Effector memory CD4-positive, alpha-beta T cell (primary cell): ENCODE results near the gene TRABD2A.

ENCODE experiments used
- DNase-seq, 3 donors: peaks; one replicate each; pipeline ENCODE4 v3.0.0-alpha.2; 2020
- H3K27ac ChIP-seq: 2 replicates; pipeline ENCODE4 v1.7.0; 2013; ENCODE audit warnings: mild to moderate bottlenecking, low read length, moderate library complexity; ENCODE audit not compliant: insufficient read depth, poor library complexity, severe bottlenecking
- H3K27me3 ChIP-seq: replicated peaks from 2 replicates; pipeline ENCODE4 v1.7.0; 2013; ENCODE audit warnings: mild to moderate bottlenecking, low read length; ENCODE audit not compliant: insufficient read depth, control insufficient read depth, poor library complexity, severe bottlenecking
- H3K36me3 ChIP-seq: 2 replicates; pipeline ENCODE4 v1.7.0; 2013; ENCODE audit warnings: mild to moderate bottlenecking, low read length, moderate library complexity; ENCODE audit not compliant: control insufficient read depth, insufficient read depth
- H3K4me1 ChIP-seq: 2 replicates; pipeline ENCODE4 v1.7.0; 2013; ENCODE audit warnings: low read length, mild to moderate bottlenecking; ENCODE audit not compliant: control insufficient read depth, insufficient read depth, poor library complexity, severe bottlenecking
- H3K4me3 ChIP-seq: 2 replicates; pipeline ENCODE4 v1.7.0; 2013; ENCODE audit warnings: low read length, low read depth, mild to moderate bottlenecking; ENCODE audit not compliant: insufficient read depth, poor library complexity, severe bottlenecking
- H3K9me3 ChIP-seq: 2 replicates; pipeline ENCODE4 v1.7.0; 2013; ENCODE audit warnings: mild to moderate bottlenecking, low read length, moderate library complexity; ENCODE audit not compliant: control insufficient read depth

Gene TRABD2A

DNA sequence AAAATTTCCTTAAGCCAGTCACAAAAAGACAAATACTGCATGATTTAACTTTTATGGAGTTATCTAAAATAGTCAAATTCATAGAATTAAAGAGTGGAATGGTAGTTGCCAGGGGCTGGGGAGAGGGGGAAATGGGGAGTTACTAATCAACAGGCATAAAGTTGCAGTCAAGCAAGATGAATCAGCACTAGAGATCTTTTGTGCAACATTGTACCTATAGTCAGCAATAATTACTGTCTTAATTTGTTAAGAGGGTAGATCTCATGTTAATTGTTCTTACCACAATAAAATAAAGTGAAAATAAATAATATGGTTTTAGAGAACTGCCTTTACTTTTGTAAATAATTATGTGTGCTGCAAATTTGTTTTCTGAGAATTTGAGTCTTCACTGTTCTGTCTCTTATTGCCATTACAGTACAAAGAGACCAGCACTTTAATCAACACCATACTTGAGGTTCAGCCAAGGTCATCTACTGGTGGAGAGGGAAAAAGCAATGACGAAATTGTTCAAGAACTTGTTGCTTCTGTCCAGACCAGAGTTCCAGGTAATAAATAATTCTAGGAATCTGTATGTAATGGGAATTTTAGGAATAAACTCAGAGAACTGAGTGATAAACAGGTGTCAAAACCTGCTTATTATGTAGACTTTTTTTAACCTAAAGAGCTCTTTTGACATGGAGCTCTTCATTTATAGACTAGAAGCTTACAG, 75.5 kb downstream of the TRABD2A start:
- no peak overlapping the region for H3K4me3 ChIP-seq
- H3K27me3 ChIP-seq = no peaks in the 10 kb centered on the region
- no peak for DNase-seq
- no peak overlapping the region for H3K27ac ChIP-seq
- H3K36me3 ChIP-seq = no peaks in the 10 kb centered on the region
- H3K4me1 ChIP-seq = no peaks in the 10 kb centered on the region
- no peaks in the 10 kb centered on the region for H3K9me3 ChIP-seq

DNA sequence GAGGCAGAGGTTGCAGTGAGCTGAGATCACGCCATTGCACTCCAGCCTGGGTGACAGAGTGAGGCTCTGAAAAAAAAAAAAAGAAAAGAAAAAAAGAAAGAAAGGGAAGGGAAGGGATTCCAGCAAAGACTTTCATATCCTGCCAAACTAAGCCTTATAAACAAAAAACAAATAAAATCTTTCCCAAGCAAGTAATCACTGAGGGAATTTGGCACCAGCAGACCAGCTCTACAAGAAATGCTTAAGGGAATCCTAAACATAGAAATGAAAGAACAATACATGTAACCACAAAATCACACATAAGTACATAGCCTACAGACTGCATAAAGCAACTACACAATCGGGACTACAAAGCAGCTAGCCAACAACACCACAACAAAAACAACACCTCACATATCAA, 79.1 kb downstream of the TRABD2A start:
- Histone ChIP-seq H3K36me3 (no peaks in the 10 kb centered on the region), H3K4me3 (no peak overlapping the region), H3K4me1 (no peaks in the 10 kb centered on the region)

DNA sequence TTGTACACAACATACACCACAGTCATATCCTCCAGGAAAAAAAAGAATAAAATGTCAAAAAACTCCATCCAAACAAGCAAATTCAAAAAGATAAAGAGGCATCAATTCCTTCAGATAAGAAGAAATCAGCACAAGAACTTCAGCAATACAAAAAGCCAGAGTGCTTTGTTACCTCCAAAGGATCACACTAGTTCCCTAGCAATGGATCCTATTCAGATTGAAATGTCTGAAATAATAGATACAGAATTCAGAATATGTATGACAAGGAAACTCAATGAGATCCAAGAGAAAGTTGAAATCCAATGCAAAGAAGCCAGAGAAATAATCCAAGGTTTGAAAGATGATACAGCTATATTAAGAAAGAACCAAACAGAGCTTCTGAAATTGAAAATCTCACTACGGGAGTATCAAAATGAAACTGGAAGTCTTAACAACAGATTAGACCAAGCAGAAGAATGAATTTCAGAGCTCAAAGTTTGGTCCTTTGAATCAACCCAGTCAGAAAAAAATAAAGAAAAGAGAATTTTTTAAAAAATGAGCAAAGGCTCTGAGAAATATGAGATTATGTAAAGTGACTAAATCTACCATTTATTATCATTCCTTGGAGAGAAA, 80.6 kb downstream of the TRABD2A start:
- H3K36me3 ChIP-seq = no peaks in the 10 kb centered on the region
- H3K27ac ChIP-seq = no peak overlapping the region
- H3K4me3 ChIP-seq = no peak overlapping the region
- DNase-seq = no peak
- no peaks in the 10 kb centered on the region for H3K27me3 ChIP-seq
- no peaks in the 10 kb centered on the region for H3K9me3 ChIP-seq
- H3K4me1 ChIP-seq = no peaks in the 10 kb centered on the region

More for the DNA sequence above, 79.1 kb downstream of the TRABD2A start:
- no peak for DNase-seq
- no peak overlapping the region for H3K27ac ChIP-seq
- H3K27me3 ChIP-seq = no peaks in the 10 kb centered on the region
- H3K9me3 ChIP-seq = no peaks in the 10 kb centered on the region

DNA sequence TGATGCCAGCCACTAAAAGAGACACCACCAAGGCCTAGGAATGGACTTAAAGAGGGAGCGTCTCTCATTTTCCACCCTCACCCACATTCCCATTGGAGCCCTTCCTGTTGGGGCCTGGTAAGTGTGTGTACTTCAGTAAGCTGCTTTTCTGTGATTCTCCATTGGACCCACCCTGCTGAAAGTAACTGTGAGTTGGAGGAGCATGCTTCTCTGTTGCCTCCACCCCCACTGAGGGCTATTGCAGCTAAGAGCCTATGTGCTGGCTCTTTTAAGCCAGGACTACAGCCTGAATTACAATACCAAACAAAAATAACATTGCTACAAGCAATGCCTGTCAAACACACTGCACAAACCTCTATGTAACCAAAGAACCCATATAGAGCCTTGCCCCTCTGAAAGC, 81.1 kb downstream of the TRABD2A start:
- Histone ChIP-seq H3K4me1 (no peaks in the 10 kb centered on the region), H3K36me3 (no peaks in the 10 kb centered on the region), H3K27me3 (no peaks in the 10 kb centered on the region), H3K9me3 (no peaks in the 10 kb centered on the region), H3K4me3 (no peak overlapping the region), H3K27ac (no peak overlapping the region)
- no peak for DNase-seq

DNA sequence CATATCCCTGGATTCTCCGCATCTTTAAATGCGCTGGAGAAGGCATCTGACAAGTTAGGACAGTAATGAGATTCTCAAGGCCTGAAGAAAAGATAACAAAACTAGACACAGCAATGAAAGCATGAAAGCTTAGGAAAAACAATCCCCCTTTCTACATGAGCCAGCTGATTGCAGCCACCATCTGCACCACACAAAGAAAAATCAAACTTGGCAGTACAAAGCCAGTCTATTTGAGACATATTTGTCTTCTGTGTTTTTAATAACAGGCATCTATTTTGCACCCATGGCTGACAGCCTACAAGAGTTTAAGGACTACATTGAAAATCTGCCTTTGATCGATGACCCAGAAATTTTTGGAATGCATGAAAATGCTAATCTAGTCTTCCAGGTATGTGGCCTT, 83.6 kb downstream of the TRABD2A start:
- H3K4me3 ChIP-seq = no peak overlapping the region
- no peaks in the 10 kb centered on the region for H3K27me3 ChIP-seq
- no peaks in the 10 kb centered on the region for H3K36me3 ChIP-seq
- no peaks in the 10 kb centered on the region for H3K9me3 ChIP-seq
- no peak for DNase-seq
- no peaks in the 10 kb centered on the region for H3K4me1 ChIP-seq
- H3K27ac ChIP-seq = no peak overlapping the region

DNA sequence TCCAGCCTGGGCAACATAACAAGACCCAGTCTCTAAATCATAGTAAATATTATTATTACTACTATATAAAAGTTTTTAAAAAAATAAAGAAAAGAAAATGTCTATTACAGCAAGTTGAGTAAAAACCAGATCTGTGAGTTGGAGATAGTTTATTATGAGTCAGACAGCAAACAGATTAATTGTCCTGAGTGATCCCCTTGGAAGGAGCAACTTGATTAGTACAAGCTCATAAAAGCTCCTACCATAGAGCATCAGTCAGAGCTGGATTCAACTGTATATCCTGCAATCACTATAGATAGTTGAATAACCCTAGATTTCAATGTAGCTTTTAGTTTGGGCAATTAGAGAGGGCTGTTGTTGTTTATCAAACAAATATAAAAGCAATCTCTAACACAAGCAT, 84.1 kb downstream of the TRABD2A start:
- H3K4me3 ChIP-seq = no peak overlapping the region
- H3K27me3 ChIP-seq = no peaks in the 10 kb centered on the region
- H3K4me1 ChIP-seq = no peaks in the 10 kb centered on the region
- H3K9me3 ChIP-seq = no peaks in the 10 kb centered on the region
- H3K27ac ChIP-seq = no peak overlapping the region
- H3K36me3 ChIP-seq = no peaks in the 10 kb centered on the region
- no peak for DNase-seq

DNA sequence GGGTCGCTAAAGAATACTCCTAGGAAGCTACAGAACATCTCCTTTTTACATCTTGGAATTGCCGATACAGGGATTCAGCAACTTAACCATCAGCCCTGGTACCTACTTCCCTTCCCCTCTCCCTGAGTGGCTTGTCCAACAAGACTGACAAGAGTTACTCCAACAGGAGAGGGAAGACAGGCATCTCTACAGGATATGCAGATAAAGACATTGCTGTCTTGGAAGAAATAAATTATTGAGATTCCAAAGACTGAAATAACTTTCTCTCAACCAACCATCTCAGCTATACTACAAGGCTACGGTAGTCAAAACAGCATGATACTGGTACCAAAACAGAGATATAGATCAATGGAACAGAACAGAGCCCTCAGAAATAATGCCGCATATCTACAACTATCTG, 87.2 kb downstream of the TRABD2A start:
- no peaks in the 10 kb centered on the region for H3K27me3 ChIP-seq
- H3K4me3 ChIP-seq = no peak overlapping the region
- H3K4me1 ChIP-seq = no peaks in the 10 kb centered on the region
- H3K27ac ChIP-seq = no peak overlapping the region
- no peaks in the 10 kb centered on the region for H3K36me3 ChIP-seq
- DNase-seq = no peak
- H3K9me3 ChIP-seq = no peaks in the 10 kb centered on the region

DNA sequence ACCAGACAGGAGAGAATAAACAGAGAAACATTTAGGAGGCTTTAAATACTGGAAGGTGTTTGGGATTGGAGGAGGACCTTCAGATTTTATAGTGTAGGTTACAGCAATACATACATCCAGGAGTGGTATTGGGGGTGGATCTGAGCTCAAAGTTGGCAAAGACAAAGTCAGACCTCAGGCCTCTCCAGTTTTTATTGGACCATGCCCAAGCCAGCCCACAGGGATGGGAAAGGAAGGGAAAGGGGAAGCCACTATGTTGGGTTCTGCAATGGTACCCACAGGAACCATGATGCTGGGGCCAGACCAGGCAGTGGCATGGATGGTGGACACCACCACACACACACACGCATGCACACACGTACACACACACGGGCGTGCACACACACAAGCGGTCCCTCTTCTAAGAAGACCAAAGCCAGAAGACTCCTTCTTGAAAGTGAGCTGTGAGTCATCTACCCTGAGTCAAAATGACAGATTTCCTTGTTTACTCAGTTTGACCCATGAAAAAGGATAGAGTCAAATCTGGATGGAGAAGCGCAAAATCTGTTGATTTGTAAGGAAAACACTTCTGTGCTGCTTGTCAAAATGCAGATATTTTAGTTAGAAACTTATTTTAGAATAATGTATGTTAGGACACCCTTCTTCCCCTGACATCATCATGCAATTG, 87.9 kb downstream of the TRABD2A start:
- Histone ChIP-seq H3K27ac (no peak overlapping the region), H3K4me3 (no peak overlapping the region), H3K4me1 (no peaks in the 10 kb centered on the region), H3K27me3 (no peaks in the 10 kb centered on the region), H3K36me3 (no peaks in the 10 kb centered on the region), H3K9me3 (no peaks in the 10 kb centered on the region)
- DNase-seq = no peak

DNA sequence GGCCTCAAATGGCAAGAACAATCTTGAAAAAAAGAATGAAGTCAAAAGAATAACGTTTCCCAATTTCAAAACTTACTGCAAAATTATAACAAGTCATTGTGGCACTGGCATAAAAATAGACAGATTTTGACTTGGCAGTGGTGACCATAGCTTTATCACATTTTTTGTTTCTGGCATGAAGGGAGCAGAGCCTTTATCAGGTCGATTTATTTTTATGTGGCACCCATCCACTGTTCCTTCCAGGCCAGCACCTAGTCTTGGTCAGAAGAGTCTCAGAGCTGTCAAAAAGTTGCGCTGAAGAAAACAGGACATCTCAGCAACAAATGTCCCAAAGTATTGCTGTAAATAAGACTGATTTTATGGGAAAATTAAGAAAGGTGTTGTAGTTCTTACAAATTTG, 92.4 kb downstream of the TRABD2A start:
- no peak for DNase-seq
- no peaks in the 10 kb centered on the region for H3K36me3 ChIP-seq
- no peak overlapping the region for H3K27ac ChIP-seq
- no peak overlapping the region for H3K4me3 ChIP-seq
- H3K4me1 ChIP-seq = peaks cover 15% of the 10 kb centered on the region
- no peaks in the 10 kb centered on the region for H3K9me3 ChIP-seq
- no peaks in the 10 kb centered on the region for H3K27me3 ChIP-seq

DNA sequence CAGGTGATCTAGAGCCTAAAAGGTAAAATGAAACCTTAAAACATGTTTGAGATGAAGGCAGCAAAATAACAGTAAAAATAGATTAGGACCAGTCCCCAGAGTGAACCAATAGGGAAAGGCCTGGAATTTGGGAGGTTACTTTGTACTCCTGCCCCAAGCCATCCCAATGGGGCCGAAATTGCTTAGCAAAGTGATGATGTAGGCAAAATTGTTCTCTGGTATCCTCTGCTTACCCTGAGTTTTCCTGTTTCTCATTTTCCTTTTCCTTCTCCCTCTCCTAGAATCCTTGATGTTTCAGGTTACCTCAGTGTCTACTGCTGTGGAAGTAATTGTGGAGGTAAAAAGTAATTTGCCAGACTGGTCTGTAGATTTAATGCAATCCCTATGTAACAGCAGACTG, 92.9 kb downstream of the TRABD2A start:
- H3K36me3 ChIP-seq = no peaks in the 10 kb centered on the region
- H3K4me1 ChIP-seq = peaks cover 16% of the 10 kb centered on the region
- no peak overlapping the region for H3K27ac ChIP-seq
- H3K9me3 ChIP-seq = no peaks in the 10 kb centered on the region
- no peaks in the 10 kb centered on the region for H3K27me3 ChIP-seq
- H3K4me3 ChIP-seq = no peak overlapping the region
- DNase-seq = no peak
